Measurements from ENCODE around the gene RIPOR2. TPM values are rescaled to one million over a fixed set of nuclear protein-coding genes. Genes with fewer than 3 reads are reported as not detected.

The RIPOR2 gene
- total and polyA plus RNA-seq, 8 donors, result 2.0 to 19.3 (median 9.4) TPM; not detected in 1

DNA sequence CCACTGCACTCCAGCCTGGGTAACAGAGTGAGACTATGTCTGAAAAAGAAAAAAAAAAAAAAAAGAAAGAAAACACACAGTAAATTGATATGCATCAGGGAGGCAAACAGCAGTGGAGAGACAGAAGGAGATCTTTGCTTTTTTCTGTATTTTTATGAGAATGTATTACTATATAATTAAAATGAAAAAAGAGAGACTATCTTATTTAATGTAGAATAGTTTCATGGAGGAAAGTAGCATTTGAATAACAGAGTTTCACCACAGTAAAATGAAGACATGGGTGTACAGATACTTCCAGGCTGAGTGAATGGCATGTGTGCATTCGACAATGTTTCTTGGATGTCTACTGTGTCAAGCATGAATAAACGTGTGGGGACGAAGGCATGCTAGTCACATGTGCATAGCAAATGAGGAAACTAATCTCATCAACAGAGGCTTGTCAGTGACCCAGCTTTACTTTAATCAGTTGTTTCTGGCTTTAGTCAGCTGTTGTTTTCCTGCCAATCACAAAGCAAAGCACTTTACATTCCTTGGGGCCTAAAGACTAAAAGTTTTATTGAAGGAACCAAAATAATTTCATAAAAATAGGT, 81.6 kb downstream of the RIPOR2 start:
- Histone ChIP-seq H3K9me3 (no peaks in the 10 kb centered on the region), H3K27ac (no peak overlapping the region), H3K27me3 (no peaks in the 10 kb centered on the region), H3K4me3 (no peak overlapping the region), H3K4me1 (peaks cover 11 to 35% (median 23%) of the 10 kb centered on the region in 4 donors), H3K36me3 (peaks cover 0 to 33% (median 19%) of the 10 kb centered on the region in 4 donors)
- 34 to 47% (median 43%) methylated on average over 3 of the region's 3 CpGs for WGBS, 5 donors
- TF ChIP-seq POLR2AphosphoS5 (IDR thresholded peaks at IDR 0.05) (no peak), EP300 (IDR thresholded peaks at IDR 0.05) (no peak), POLR2A (IDR thresholded peaks at IDR 0.05) (no peak)
- TF ChIP-seq, protein P1, sequence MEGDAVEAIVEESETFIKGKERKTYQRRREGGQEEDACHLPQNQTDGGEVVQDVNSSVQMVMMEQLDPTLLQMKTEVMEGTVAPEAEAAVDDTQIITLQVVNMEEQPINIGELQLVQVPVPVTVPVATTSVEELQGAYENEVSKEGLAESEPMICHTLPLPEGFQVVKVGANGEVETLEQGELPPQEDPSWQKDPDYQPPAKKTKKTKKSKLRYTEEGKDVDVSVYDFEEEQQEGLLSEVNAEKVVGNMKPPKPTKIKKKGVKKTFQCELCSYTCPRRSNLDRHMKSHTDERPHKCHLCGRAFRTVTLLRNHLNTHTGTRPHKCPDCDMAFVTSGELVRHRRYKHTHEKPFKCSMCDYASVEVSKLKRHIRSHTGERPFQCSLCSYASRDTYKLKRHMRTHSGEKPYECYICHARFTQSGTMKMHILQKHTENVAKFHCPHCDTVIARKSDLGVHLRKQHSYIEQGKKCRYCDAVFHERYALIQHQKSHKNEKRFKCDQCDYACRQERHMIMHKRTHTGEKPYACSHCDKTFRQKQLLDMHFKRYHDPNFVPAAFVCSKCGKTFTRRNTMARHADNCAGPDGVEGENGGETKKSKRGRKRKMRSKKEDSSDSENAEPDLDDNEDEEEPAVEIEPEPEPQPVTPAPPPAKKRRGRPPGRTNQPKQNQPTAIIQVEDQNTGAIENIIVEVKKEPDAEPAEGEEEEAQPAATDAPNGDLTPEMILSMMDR (IDR thresholded peaks at IDR 0.05), result no peak
- intact Hi-C loops (cut with DNase I; ENCODE audit: low total_unique reads), result loop anchor here (5.0 to 10.0 kb wide), 2 partner anchors 161 to 218 kb away; no protein-coding TSS in a partner anchor
- no peak for DNase-seq

DNA sequence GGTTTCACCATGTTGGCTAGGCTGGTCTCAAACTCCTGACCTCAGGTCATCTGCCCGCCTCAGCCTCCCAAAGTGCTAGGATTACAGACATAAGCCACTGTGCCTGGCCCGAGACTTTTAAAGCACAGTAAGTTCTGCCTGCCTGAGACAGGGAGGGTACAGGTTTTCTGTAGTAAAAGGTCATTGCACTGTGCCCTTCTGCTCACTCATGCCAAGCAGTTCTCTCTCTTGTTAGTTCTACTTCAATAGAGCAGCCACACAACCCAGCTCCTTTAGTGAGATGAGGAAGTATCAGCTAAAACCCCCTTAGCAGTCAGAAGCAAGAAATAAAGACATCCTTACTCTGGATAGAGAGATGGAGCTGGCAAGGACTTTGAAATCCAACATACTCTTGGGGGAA, 84.7 kb downstream of the RIPOR2 start:
- Histone ChIP-seq H3K27me3 (no peaks in the 10 kb centered on the region), H3K36me3 (peaks cover 0 to 49% (median 46%) of the 10 kb centered on the region in 4 donors), H3K4me1 (peaks cover 0 to 8% (median 3%) of the 10 kb centered on the region in 4 donors), H3K9me3 (no peaks in the 10 kb centered on the region), H3K4me3 (no peak overlapping the region), H3K27ac (no peak overlapping the region)
- no peak for DNase-seq
- intact Hi-C loops (cut with DNase I; ENCODE audit: low total_unique reads), result loop anchor here (5.0 to 10.0 kb wide), 2 partner anchors 164 to 221 kb away; no protein-coding TSS in a partner anchor
- 91 to 100% (median 96%) methylated on average over 2 of the region's 2 CpGs for WGBS, 5 donors
- TF ChIP-seq EP300 (IDR thresholded peaks at IDR 0.05) (no peak), POLR2A (IDR thresholded peaks at IDR 0.05) (no peak), POLR2AphosphoS5 (IDR thresholded peaks at IDR 0.05) (no peak)
- TF ChIP-seq, protein P1 (IDR thresholded peaks at IDR 0.05), result no peak

DNA sequence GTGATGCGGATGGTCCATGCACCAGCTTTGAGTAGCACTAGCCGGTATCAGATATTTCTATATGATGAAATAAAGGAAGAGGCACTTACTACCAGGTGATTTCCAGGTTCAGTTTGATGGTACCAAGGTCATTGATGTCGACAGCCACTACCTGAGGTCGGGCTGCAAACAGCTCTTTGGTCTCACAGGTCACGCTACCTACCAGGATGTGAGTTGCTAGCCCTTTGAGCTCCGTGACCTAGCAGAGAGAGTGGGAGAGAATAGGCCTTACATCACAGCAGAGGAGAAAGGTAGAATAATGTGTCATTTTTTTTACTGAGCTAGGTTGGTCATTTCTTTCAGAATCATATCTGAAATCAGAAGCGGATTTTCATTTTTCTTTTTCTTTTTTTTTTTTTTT, 86.0 kb downstream of the RIPOR2 start:
- Histone ChIP-seq H3K27me3 (no peaks in the 10 kb centered on the region), H3K4me1 (no peaks in the 10 kb centered on the region), H3K4me3 (no peak overlapping the region), H3K27ac (no peak overlapping the region), H3K36me3 (peaks cover 0 to 61% (median 54%) of the 10 kb centered on the region in 4 donors), H3K9me3 (no peaks in the 10 kb centered on the region)
- TF ChIP-seq POLR2AphosphoS5 (IDR thresholded peaks at IDR 0.05) (no peak), EP300 (IDR thresholded peaks at IDR 0.05) (no peak), POLR2A (IDR thresholded peaks at IDR 0.05) (no peak)
- TF ChIP-seq, protein P1 (IDR thresholded peaks at IDR 0.05), result no peak
- DNase-seq, result no peak
- WGBS, 5 donors, result 92 to 96% (median 94%) methylated on average over 7 of the region's 7 CpGs
- intact Hi-C loops (cut with DNase I; ENCODE audit: low total_unique reads), result loop anchor here (5.0 to 10.0 kb wide), 2 partner anchors 165 to 223 kb away; no protein-coding TSS in a partner anchor

DNA sequence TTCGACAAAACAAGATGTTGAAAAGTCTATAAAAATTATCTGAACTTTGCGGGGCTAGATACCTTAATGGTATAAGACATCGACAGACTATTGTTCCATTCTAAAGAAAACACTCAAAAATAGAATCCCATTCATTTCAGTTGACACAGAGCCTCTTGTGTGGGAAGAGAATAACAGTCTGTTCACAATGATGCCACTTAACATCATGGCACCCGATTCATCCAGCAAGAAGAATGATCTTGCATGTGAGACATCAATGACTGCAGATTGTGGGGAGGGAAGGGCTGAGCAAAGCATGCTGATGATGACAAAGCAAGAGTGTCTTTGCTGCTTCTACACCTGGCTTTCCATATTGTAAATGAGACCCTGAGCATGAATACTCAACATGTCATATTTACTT, 87.3 kb downstream of the RIPOR2 start:
- WGBS, 5 donors, result 88 to 96% (median 95%) methylated on average over 4 of the region's 4 CpGs
- no peak overlapping the region for H3K27ac ChIP-seq
- intact Hi-C loops (cut with DNase I; ENCODE audit: low total_unique reads), result no loop called here
- peaks cover 0 to 62% (median 54%) of the 10 kb centered on the region in 4 donors for H3K36me3 ChIP-seq
- no peaks in the 10 kb centered on the region for H3K9me3 ChIP-seq
- H3K27me3 ChIP-seq, result no peaks in the 10 kb centered on the region
- TF ChIP-seq POLR2AphosphoS5 (IDR thresholded peaks at IDR 0.05), result no peak
- no peak for TF ChIP-seq POLR2A (IDR thresholded peaks at IDR 0.05)
- TF ChIP-seq EP300 (IDR thresholded peaks at IDR 0.05), result no peak
- TF ChIP-seq, protein P1 (IDR thresholded peaks at IDR 0.05), result no peak
- DNase-seq, result no peak
- no peak overlapping the region for H3K4me3 ChIP-seq
- no peaks in the 10 kb centered on the region for H3K4me1 ChIP-seq

Data from stomach (tissue), 9 donors.